HEK293T (cell line): ENCODE results near the gene CDH4.

Experiments
- CTCF ChIA-PET: fragments of 350-600 bp; formaldehyde crosslinking; extraction: SDS; loops from one replicate; lab custom pipeline; 2021; ENCODE audit warnings: antibody characterized with exemption, inconsistent platforms; lab: Yijun Ruan, JAX
- POLR2A ChIA-PET: fragments of 350-600 bp; formaldehyde crosslinking; extraction: SDS; loops from one replicate; lab custom pipeline; 2020; ENCODE audit warnings: antibody characterized with exemption, inconsistent platforms; lab: Yijun Ruan, JAX
- DNase-seq: peaks from one replicate; pipeline ENCODE4 v3.0.0; 2012; ENCODE audit warnings: mixed read lengths; ENCODE audit errors: extremely low spot score
- ARNT ChIP-seq: fragments of 450-650 bp; IDR thresholded peaks from 2 replicates; pipeline ENCODE4 v1.6.1; 2017; ENCODE audit warnings: mild to moderate bottlenecking
- BHLHE40 ChIP-seq: fragments of 450-650 bp; IDR thresholded peaks from 2 replicates; pipeline ENCODE4 v1.6.1; 2016; ENCODE audit warnings: mild to moderate bottlenecking, moderate library complexity, borderline replicate concordance
- CTBP1 ChIP-seq: fragments of 450-650 bp; IDR thresholded peaks from 2 replicates; pipeline ENCODE4 v1.6.1; 2016; ENCODE audit warnings: borderline replicate concordance
- ELF4 ChIP-seq: fragments of 450-650 bp; IDR thresholded peaks from 2 replicates; pipeline ENCODE4 v1.6.1; 2017; ENCODE audit warnings: antibody characterized with exemption
- FOXA1 ChIP-seq: fragments of 450-650 bp; IDR thresholded peaks from 2 replicates; pipeline ENCODE4 v1.6.1; 2016; ENCODE audit warnings: mild to moderate bottlenecking
- FOXK2 ChIP-seq: fragments of 450-650 bp; IDR thresholded peaks from 2 replicates; pipeline ENCODE4 v1.6.1; 2016; ENCODE audit warnings: mild to moderate bottlenecking
- FOXM1 ChIP-seq: fragments of 450-650 bp; IDR thresholded peaks from 2 replicates; pipeline ENCODE4 v1.6.1; 2017; ENCODE audit warnings: mild to moderate bottlenecking, borderline replicate concordance
- HDGF ChIP-seq: fragments of 450-650 bp; IDR thresholded peaks from 2 replicates; pipeline ENCODE4 v1.6.1; 2017; ENCODE audit warnings: antibody characterized with exemption, borderline replicate concordance
- L3MBTL2 ChIP-seq: fragments of 450-650 bp; conservative IDR thresholded peaks from 2 replicates; pipeline ENCODE4 v1.6.1; 2016; ENCODE audit warnings: mild to moderate bottlenecking
- LEF1 ChIP-seq: fragments of 450-650 bp; IDR thresholded peaks from 2 replicates; pipeline ENCODE4 v1.6.1; 2017; ENCODE audit warnings: mild to moderate bottlenecking, borderline replicate concordance
- NFRKB ChIP-seq: fragments of 450-650 bp; IDR thresholded peaks from 2 replicates; pipeline ENCODE4 v1.6.1; 2016; ENCODE audit warnings: mild to moderate bottlenecking, moderate library complexity
- PKNOX1 ChIP-seq: fragments of 450-650 bp; IDR thresholded peaks from 2 replicates; pipeline ENCODE4 v1.6.1; 2016
- SP1 ChIP-seq: fragments of 450-650 bp; IDR thresholded peaks from 2 replicates; pipeline ENCODE4 v1.6.1; 2017
- SUZ12 ChIP-seq: fragments of 450-650 bp; IDR thresholded peaks from 2 replicates; pipeline ENCODE4 v1.6.1; 2016; ENCODE audit warnings: mild to moderate bottlenecking
- TARDBP ChIP-seq: fragments of 450-650 bp; IDR thresholded peaks from 2 replicates; pipeline ENCODE4 v1.6.1; 2016
- ZNF384 ChIP-seq: fragments of 450-650 bp; IDR thresholded peaks from 2 replicates; pipeline ENCODE4 v1.6.1; 2016

Gene CDH4

GRCh38 chr20:61731363-61732181, 479.5 kb downstream of the CDH4 start:
- POLR2A ChIA-PET = no interaction called here
- no peak for DNase-seq
- CTCF ChIA-PET = no interaction called here
- no peak for TF ChIP-seq ARNT
- no peak for TF ChIP-seq ELF4
- no peak for TF ChIP-seq L3MBTL2
- no peak for TF ChIP-seq SUZ12
- no peak for TF ChIP-seq SP1
- no peak for TF ChIP-seq FOXK2

- no peak for DNase-seq
- ChIA-PET CTCF (no interaction called here), POLR2A (no interaction called here)
- TF ChIP-seq SUZ12 (no peak), FOXA1 (no peak), L3MBTL2 (no peak), SP1 (no peak), TARDBP (no peak)
These were observed 480.6 kb downstream of the CDH4 start for GRCh38 chr20:61732511-61733210.

GRCh38 chr20:61733216-61733615, 481.2 kb downstream of the CDH4 start:
- ChIA-PET CTCF (no interaction called here), POLR2A (no interaction called here)
- TF ChIP-seq FOXA1 = no peak
- DNase-seq = no peak

GRCh38 chr20:61733891-61734732, 482.1 kb downstream of the CDH4 start:
- CTCF ChIA-PET = no interaction called here

GRCh38 chr20:61734733-61735502, 482.9 kb downstream of the CDH4 start:
- TF ChIP-seq SUZ12 = no peak
- no peak for TF ChIP-seq ELF4
- no peak for TF ChIP-seq PKNOX1
- TF ChIP-seq HDGF = no peak
- TF ChIP-seq FOXM1 = no peak
- TF ChIP-seq NFRKB = no peak
- no peak for TF ChIP-seq TARDBP
- TF ChIP-seq SP1 = no peak
- no peak for DNase-seq
- CTCF ChIA-PET = no interaction called here
- POLR2A ChIA-PET = no interaction called here

More at GRCh38 chr20:61733891-61734732, 482.1 kb downstream of the CDH4 start:
- no peak for DNase-seq
- TF ChIP-seq FOXK2 (no peak), LEF1 (no peak), ARNT (no peak), ELF4 (no peak), BHLHE40 (no peak), FOXM1 (no peak), L3MBTL2 (no peak), SUZ12 (no peak), SP1 (no peak), HDGF (no peak), ZNF384 (no peak), TARDBP (no peak), PKNOX1 (no peak), CTBP1 (no peak), NFRKB (no peak)
- POLR2A ChIA-PET = no interaction called here

- TF ChIP-seq FOXM1 (no peak), SP1 (no peak), HDGF (no peak), NFRKB (no peak), SUZ12 (no peak), FOXA1 (no peak), CTBP1 (no peak), BHLHE40 (no peak), TARDBP (no peak), ARNT (no peak), ZNF384 (no peak), L3MBTL2 (no peak), PKNOX1 (no peak), FOXK2 (no peak), LEF1 (no peak), ELF4 (no peak)
- ChIA-PET CTCF (no interaction called here), POLR2A (no interaction called here)
- DNase-seq = no peak
These were observed 483.4 kb downstream of the CDH4 start for GRCh38 chr20:61735503-61735785.
